ENCODE data around the gene C1orf167. TPM values are rescaled to one million over a fixed set of nuclear protein-coding genes. Genes with fewer than 3 reads are reported as not detected.

C1orf167 gene
- total and polyA plus RNA-seq, 4 donors = 0.37 TPM; not detected in 3

GRCh38 chr1:11746795-11747487 lies 15.1 kb upstream of the C1orf167 start (continued):
- TF ChIP-seq, protein P1, sequence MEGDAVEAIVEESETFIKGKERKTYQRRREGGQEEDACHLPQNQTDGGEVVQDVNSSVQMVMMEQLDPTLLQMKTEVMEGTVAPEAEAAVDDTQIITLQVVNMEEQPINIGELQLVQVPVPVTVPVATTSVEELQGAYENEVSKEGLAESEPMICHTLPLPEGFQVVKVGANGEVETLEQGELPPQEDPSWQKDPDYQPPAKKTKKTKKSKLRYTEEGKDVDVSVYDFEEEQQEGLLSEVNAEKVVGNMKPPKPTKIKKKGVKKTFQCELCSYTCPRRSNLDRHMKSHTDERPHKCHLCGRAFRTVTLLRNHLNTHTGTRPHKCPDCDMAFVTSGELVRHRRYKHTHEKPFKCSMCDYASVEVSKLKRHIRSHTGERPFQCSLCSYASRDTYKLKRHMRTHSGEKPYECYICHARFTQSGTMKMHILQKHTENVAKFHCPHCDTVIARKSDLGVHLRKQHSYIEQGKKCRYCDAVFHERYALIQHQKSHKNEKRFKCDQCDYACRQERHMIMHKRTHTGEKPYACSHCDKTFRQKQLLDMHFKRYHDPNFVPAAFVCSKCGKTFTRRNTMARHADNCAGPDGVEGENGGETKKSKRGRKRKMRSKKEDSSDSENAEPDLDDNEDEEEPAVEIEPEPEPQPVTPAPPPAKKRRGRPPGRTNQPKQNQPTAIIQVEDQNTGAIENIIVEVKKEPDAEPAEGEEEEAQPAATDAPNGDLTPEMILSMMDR (IDR thresholded peaks at IDR 0.05; ENCODE audit: low read depth, low read length, missing input control) = no peak
- TF ChIP-seq RXRA (IDR thresholded peaks at IDR 0.05) (no peak), TAF1 (conservative IDR thresholded peaks at IDR 0.05) (no peak), JUND (IDR thresholded peaks at IDR 0.05) (no peak), MAX (IDR thresholded peaks at IDR 0.05) (no peak), HNF4A (conservative IDR thresholded peaks at IDR 0.05) (no peak), NR2F2 (IDR thresholded peaks at IDR 0.05) (no peak), SP1 (IDR thresholded peaks at IDR 0.05) (no peak), GABPA (IDR thresholded peaks at IDR 0.05 in 1 of 2, conservative IDR thresholded peaks at IDR 0.05 in 1 of 2) (no peak), FOXA1 (IDR thresholded peaks at IDR 0.05) (no peak), EGR1 (IDR thresholded peaks at IDR 0.05; ENCODE audit: low read depth in 2 of 2) (no peak)

DNA sequence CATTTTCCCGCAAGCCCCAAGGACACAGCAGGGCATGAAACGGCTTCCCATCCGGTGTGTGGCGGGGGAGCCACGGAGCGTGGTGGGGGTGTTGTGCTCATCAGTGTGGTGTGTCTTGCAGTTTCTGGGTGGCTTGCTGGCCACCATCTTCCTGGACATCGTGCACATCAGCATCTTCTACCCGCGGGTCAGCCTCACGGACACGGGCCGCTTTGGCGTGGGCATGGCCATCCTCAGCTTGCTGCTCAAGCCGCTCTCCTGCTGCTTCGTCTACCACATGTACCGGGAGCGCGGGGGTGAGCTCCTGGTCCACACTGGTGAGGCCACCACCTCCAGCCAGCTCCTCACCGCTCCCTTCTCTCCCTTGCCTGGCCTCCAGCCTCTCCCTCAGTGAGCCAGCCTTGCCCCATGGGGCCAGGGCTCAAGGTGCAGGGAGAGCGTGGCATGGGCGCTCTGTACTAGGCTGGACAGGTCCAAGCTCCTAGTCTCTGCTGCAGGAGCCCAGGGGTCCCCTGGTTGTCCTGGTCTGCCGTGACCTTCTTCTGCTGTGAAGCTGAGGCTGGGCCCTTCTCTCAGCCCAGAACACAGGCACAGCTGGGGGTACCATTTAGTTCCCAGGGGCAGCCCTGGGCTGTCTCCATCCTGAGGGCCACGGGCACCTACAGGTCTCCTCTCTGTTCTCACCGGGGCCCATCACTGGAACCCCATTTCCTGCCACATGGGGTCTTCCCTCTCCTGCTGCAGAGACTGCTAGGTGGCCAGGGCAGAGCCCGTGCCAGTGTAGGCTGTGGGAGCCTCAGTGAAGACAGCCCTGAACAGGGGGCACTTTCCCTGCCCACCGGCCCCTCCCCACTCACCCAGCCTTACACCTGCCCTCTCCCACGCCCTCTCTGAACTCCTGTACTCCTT lies 13.4 kb upstream of the C1orf167 start:
- Histone ChIP-seq H3K4me1 (ENCODE audit: control insufficient read depth in 4 of 4, insufficient read depth in 4 of 4, low read length in 3 of 4) (no peaks in the 10 kb centered on the region), H3K9ac (ENCODE audit: low read depth in 1 of 2, low read length in 2 of 2) (no peak overlapping the region), H3K36me3 (ENCODE audit: control insufficient read depth in 4 of 4, insufficient read depth in 3 of 4, low read depth in 1 of 4, low read length in 3 of 4) (peaks cover 0 to 37% (median 6%) of the 10 kb centered on the region in 4 donors), H3K27ac (ENCODE audit: low read depth in 1 of 2, low read length in 2 of 2) (no peak overlapping the region), H3K9me3 (ENCODE audit: control insufficient read depth in 4 of 4, low read length in 3 of 4) (no peaks in the 10 kb centered on the region), H3K27me3 (ENCODE audit: control insufficient read depth in 4 of 4, insufficient read depth in 4 of 4, low read length in 3 of 4) (no peaks in the 10 kb centered on the region), H3K4me3 (ENCODE audit: low read depth in 1 of 3, low read length in 3 of 3) (no peak overlapping the region)
- WGBS = 95% methylated on average over 27 of the region's 27 CpGs
- DNase-seq (ENCODE audit: low spot score) = no peak
- TF ChIP-seq TAF1 (conservative IDR thresholded peaks at IDR 0.05) (no peak), FOXA2 (IDR thresholded peaks at IDR 0.05) (no peak), SP1 (IDR thresholded peaks at IDR 0.05) (no peak), ATF3 (IDR thresholded peaks at IDR 0.05) (no peak), YY1 (IDR thresholded peaks at IDR 0.05) (no peak), HNF4G (IDR thresholded peaks at IDR 0.05) (no peak), RXRA (IDR thresholded peaks at IDR 0.05) (no peak), MAX (IDR thresholded peaks at IDR 0.05) (no peak), GABPA (IDR thresholded peaks at IDR 0.05 in 1 of 2, conservative IDR thresholded peaks at IDR 0.05 in 1 of 2) (no peak), JUND (IDR thresholded peaks at IDR 0.05) (no peak), FOXA1 (IDR thresholded peaks at IDR 0.05) (no peak), HNF4A (conservative IDR thresholded peaks at IDR 0.05) (no peak), RAD21 (IDR thresholded peaks at IDR 0.05) (no peak), EGR1 (IDR thresholded peaks at IDR 0.05; ENCODE audit: low read depth in 2 of 2) (no peak), NR2F2 (IDR thresholded peaks at IDR 0.05) (no peak), ZBTB33 (IDR thresholded peaks at IDR 0.05) (no peak)
- TF ChIP-seq, protein P1 (IDR thresholded peaks at IDR 0.05; ENCODE audit: low read depth, low read length, missing input control) = no peak
- TF ChIP-seq, protein P2, sequence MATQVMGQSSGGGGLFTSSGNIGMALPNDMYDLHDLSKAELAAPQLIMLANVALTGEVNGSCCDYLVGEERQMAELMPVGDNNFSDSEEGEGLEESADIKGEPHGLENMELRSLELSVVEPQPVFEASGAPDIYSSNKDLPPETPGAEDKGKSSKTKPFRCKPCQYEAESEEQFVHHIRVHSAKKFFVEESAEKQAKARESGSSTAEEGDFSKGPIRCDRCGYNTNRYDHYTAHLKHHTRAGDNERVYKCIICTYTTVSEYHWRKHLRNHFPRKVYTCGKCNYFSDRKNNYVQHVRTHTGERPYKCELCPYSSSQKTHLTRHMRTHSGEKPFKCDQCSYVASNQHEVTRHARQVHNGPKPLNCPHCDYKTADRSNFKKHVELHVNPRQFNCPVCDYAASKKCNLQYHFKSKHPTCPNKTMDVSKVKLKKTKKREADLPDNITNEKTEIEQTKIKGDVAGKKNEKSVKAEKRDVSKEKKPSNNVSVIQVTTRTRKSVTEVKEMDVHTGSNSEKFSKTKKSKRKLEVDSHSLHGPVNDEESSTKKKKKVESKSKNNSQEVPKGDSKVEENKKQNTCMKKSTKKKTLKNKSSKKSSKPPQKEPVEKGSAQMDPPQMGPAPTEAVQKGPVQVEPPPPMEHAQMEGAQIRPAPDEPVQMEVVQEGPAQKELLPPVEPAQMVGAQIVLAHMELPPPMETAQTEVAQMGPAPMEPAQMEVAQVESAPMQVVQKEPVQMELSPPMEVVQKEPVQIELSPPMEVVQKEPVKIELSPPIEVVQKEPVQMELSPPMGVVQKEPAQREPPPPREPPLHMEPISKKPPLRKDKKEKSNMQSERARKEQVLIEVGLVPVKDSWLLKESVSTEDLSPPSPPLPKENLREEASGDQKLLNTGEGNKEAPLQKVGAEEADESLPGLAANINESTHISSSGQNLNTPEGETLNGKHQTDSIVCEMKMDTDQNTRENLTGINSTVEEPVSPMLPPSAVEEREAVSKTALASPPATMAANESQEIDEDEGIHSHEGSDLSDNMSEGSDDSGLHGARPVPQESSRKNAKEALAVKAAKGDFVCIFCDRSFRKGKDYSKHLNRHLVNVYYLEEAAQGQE (IDR thresholded peaks at IDR 0.05) = no peak
